ENCODE results near the gene MRPL54.
"Not testable (repeated sequence)": the region's sequence is repeated elsewhere in the genome, so short reads cannot be mapped to it uniquely, and the experiment has no call there.

MRPL54 gene

GRCh38 chr19:3808420-3809143 lies 46.1 kb downstream of the MRPL54 start:
- DNase-seq (ENCODE audit: low read depth in 1 of 2, low spot score in 1 of 2), result no peak

GRCh38 chr19:3809881-3810707 lies 47.6 kb downstream of the MRPL54 start:
- no peak for DNase-seq (ENCODE audit: low read depth in 1 of 2, low spot score in 1 of 2)

- no peak for DNase-seq (ENCODE audit: low read depth in 1 of 2, low spot score in 1 of 2)
Observed at GRCh38 chr19:3810708-3811355, 48.4 kb downstream of the MRPL54 start.

GRCh38 chr19:3813473-3814392 lies 51.3 kb downstream of the MRPL54 start:
- DNase-seq (ENCODE audit: low read depth in 1 of 2, low spot score in 1 of 2), result no peak

- no peak for DNase-seq (ENCODE audit: low read depth in 1 of 2, low spot score in 1 of 2)
Observed at GRCh38 chr19:3814648-3815047, 52.2 kb downstream of the MRPL54 start.

GRCh38 chr19:3816148-3816547 lies 53.7 kb downstream of the MRPL54 start:
- not testable (repeated sequence) for DNase-seq (ENCODE audit: low read depth in 1 of 2, low spot score in 1 of 2)

- DNase-seq (ENCODE audit: low read depth in 1 of 2, low spot score in 1 of 2), result no peak
Observed at GRCh38 chr19:3816566-3817218, 54.2 kb downstream of the MRPL54 start.

All from activated CD4-positive, alpha-beta T cell treated with anti-CD3 and anti-CD28 coated beads, Interleukin-2, amount 50 U/mL, for 24 hours (primary cell).